T-cell (primary cell): ENCODE measurements around the gene RPL12. TPM values are rescaled to one million over a fixed set of nuclear protein-coding genes. Genes with fewer than 3 reads are reported as not detected.

Experiments
- ATAC-seq, 4 experiments: fragments of 200-7000 bp in 3 of 4; fragments of 150-1000 bp in 1 of 4; cut with Tn5 transposase; replicated peaks in 1 of 4; 1 replicate in 3 of 4; 2 replicates in 1 of 4; pipeline ENCODE4 v1.10.0; 2021; ENCODE audit warnings: moderate library complexity in 3 of 4, mild to moderate bottlenecking in 2 of 4, moderate number of reproducible peaks in 1 of 4
- CTCF ChIA-PET, 2 donors: fragments of 300-600 bp; sonication (Branson Sonifier 250); formaldehyde crosslinking; loops; one replicate each; lab custom pipeline; 2022; ENCODE audit warnings: antibody characterized with exemption in 2 of 2; lab: Charles Lee
- POLR2A ChIA-PET, 2 donors: fragments of 300-600 bp; sonication (Branson Sonifier 250); formaldehyde crosslinking; loops; one replicate each; lab custom pipeline; 2022; ENCODE audit warnings: antibody characterized with exemption in 2 of 2; lab: Charles Lee
- DNase-seq, 35 experiments: peaks; one replicate each; pipeline versions ENCODE4 v3.0.0 to v3.0.0-alpha.2; 2013 to 2023
- H3K27ac ChIP-seq: one replicate; pipeline ENCODE4 v1.5.1; 2013; ENCODE audit warnings: low read length
- H3K27me3 ChIP-seq, 2 experiments: replicated peaks in 1 of 2; 1 replicate in 1 of 2; 2 replicates in 1 of 2; pipeline versions ENCODE4 v1.6.1 to v1.7.0; 2013; ENCODE audit warnings: low read length in 1 of 2, mixed read lengths in 1 of 2; ENCODE audit not compliant: control insufficient read depth in 2 of 2, insufficient read depth in 2 of 2; ENCODE audit errors: extremely low read depth in 1 of 2
- H3K36me3 ChIP-seq, 2 donors: 1 replicate in 1 of 2; 2 replicates in 1 of 2; pipeline versions ENCODE4 v1.6.1 to v1.7.0; 2013; ENCODE audit warnings: low read length in 1 of 2; ENCODE audit not compliant: control insufficient read depth in 2 of 2, insufficient read depth in 1 of 2; ENCODE audit errors: extremely low read depth in 1 of 2
- H3K4me1 ChIP-seq, 2 experiments: 1 replicate in 1 of 2; 2 replicates in 1 of 2; pipeline versions ENCODE4 v1.6.1 to v1.7.0; 2013; ENCODE audit warnings: low read length in 2 of 2, mixed read lengths in 1 of 2; ENCODE audit not compliant: insufficient read depth in 2 of 2, control insufficient read depth in 1 of 2; ENCODE audit errors: extremely low read depth in 1 of 2
- H3K4me3 ChIP-seq, 2 donors: 1 replicate in 1 of 2; 2 replicates in 1 of 2; pipeline versions ENCODE4 v1.5.1 to v1.7.0; 2013; ENCODE audit warnings: mild to moderate bottlenecking in 2 of 2, low read length in 1 of 2, moderate library complexity in 1 of 2; ENCODE audit not compliant: control insufficient read depth in 1 of 2; ENCODE audit errors: extremely low read depth in 1 of 2
- H3K9me3 ChIP-seq: 2 replicates; pipeline ENCODE4 v1.7.0; 2013
- H3K27ac Mint-ChIP-seq, 2 donors: one replicate each; pipeline ENCODE4 v1.8.0; 2020 to 2021; ENCODE audit warnings: mild to moderate bottlenecking in 2 of 2, mixed read lengths in 2 of 2
- H3K27me3 Mint-ChIP-seq, 2 donors: one replicate each; pipeline ENCODE4 v1.8.0; 2021 to 2022; ENCODE audit warnings: mixed read lengths in 2 of 2
- H3K36me3 Mint-ChIP-seq: one replicate; pipeline ENCODE4 v1.8.0; 2021; ENCODE audit warnings: mixed read lengths
- H3K4me1 Mint-ChIP-seq, 3 donors: one replicate each; pipeline ENCODE4 v1.8.0; 2020 to 2022; ENCODE audit warnings: mixed read lengths in 3 of 3, mild to moderate bottlenecking in 1 of 3
- H3K4me3 Mint-ChIP-seq, 3 donors: one replicate each; pipeline ENCODE4 v1.8.0; 2020 to 2022; ENCODE audit warnings: mild to moderate bottlenecking in 3 of 3, mixed read lengths in 3 of 3, moderate library complexity in 3 of 3
- H3K9me3 Mint-ChIP-seq, 3 donors: one replicate each; pipeline ENCODE4 v1.8.0; 2020 to 2022; ENCODE audit warnings: mixed read lengths in 3 of 3
- WGBS: methylation state at CpG from one replicate; pipeline ENCODE4 v1.1.5; 2013; ENCODE audit warnings: missing lambda C conversion rate; ENCODE audit not compliant: insufficient coverage; 5-methylcytosine and 5-hydroxymethylcytosine counted together
- total RNA-seq, 35 experiments: library from RNA in 6 of 35; stranded (reverse) in 6 of 35; fragments of 120-200 nt in 1 of 35; gene quantifications; one replicate each; pipeline versions ENCODE4 v1.2.1 to v1.2.4 and lab custom pipeline; 2013 to 2026

Gene RPL12
- total RNA-seq, 5 donors from 2014 or later (not counting 1 experiment from before 2014, with no cell fraction given): 1,494 to 1,979 (median 1,776) TPM

DNA sequence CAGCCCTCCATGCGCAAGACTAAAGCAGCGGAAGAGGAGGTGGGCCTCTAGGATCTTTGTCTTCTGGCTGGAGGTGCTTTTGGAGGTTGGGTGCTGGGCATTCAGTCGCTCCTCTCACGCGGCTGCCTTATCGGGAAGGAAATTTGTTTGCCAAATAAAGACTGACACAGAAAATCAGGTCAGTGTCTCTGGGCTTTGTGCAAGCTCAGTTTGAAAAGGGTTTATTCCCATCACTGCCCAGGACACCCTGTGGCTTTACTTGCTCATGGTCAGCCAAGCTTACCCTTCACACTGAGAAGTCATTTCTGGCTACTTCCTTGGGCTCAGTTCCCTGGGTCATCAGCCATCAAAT is 43.7 kb downstream of the RPL12 start:
- Mint-ChIP-seq H3K9me3 (no peaks in the 10 kb centered on the region), H3K27me3 (peaks cover 32 to 41% of the 10 kb centered on the region in 2 donors), H3K4me1 (no peaks in the 10 kb centered on the region), H3K36me3 (no peaks in the 10 kb centered on the region), H3K4me3 (no peak overlapping the region), H3K27ac (no peak overlapping the region)
- no peaks in the 10 kb centered on the region for H3K4me1 ChIP-seq
- no peak overlapping the region for H3K27ac ChIP-seq
- peaks cover 2 to 54% of the 10 kb centered on the region in 2 experiments for H3K27me3 ChIP-seq
- ATAC-seq (no peak), DNase-seq (no peak)
- H3K36me3 ChIP-seq: no peaks in the 10 kb centered on the region
- no peak overlapping the region for H3K4me3 ChIP-seq
- H3K9me3 ChIP-seq: no peaks in the 10 kb centered on the region
- CTCF ChIA-PET: interaction anchor here in 1 of 2 donors (0.6 kb wide), 2 partner anchors 8 to 20 kb away, joined by 3 to 4 read pairs; no protein-coding TSS in a partner anchor
- WGBS: 98% methylated on average over 6 of the region's 6 CpGs
- POLR2A ChIA-PET: no interaction called here

DNA sequence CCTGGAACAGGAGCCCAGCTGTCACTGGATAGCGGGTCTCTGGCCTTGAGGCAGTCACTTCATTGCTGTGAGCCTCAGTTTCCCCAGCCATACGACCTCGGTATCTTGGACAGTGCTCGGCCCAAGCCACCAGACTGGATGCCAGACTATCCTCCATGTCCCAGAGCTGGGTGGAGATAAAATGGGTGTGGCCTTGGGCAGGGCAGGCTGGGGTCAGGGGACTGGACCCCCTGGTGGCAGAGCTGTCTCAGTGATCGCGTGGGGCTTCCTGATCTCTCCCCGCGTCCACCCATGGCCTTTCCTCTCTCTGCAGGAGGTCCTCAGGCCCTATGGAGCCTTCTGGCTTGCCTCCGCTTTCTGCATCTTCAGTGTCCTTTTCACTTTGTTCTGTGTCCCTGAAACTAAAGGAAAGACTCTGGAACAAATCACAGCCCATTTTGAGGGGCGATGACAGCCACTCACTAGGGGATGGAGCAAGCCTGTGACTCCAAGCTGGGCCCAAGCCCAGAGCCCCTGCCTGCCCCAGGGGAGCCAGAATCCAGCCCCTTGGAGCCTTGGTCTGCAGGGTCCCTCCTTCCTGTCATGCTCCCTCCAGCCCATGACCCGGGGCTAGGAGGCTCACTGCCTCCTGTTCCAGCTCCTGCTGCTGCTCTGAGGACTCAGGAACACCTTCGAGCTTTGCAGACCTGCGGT is 44.3 kb downstream of the RPL12 start:
- CTCF ChIA-PET: interaction anchor here in 1 of 2 donors (0.6 kb wide), 2 partner anchors 9 to 20 kb away, joined by 3 to 4 read pairs; no protein-coding TSS in a partner anchor
- DNase-seq (no peak), ATAC-seq (no peak)
- Mint-ChIP-seq H3K27ac (no peak overlapping the region), H3K4me1 (no peaks in the 10 kb centered on the region), H3K36me3 (no peaks in the 10 kb centered on the region), H3K9me3 (no peaks in the 10 kb centered on the region), H3K27me3 (peaks cover 31 to 44% of the 10 kb centered on the region in 2 donors), H3K4me3 (no peak overlapping the region)
- H3K36me3 ChIP-seq: no peaks in the 10 kb centered on the region
- peaks cover 2 to 60% of the 10 kb centered on the region in 2 experiments for H3K27me3 ChIP-seq
- no peaks in the 10 kb centered on the region for H3K4me1 ChIP-seq
- H3K27ac ChIP-seq: no peak overlapping the region
- no peaks in the 10 kb centered on the region for H3K9me3 ChIP-seq
- POLR2A ChIA-PET: no interaction called here
- WGBS: 93% methylated on average over 9 of the region's 13 CpGs
- H3K4me3 ChIP-seq: no peak overlapping the region

DNA sequence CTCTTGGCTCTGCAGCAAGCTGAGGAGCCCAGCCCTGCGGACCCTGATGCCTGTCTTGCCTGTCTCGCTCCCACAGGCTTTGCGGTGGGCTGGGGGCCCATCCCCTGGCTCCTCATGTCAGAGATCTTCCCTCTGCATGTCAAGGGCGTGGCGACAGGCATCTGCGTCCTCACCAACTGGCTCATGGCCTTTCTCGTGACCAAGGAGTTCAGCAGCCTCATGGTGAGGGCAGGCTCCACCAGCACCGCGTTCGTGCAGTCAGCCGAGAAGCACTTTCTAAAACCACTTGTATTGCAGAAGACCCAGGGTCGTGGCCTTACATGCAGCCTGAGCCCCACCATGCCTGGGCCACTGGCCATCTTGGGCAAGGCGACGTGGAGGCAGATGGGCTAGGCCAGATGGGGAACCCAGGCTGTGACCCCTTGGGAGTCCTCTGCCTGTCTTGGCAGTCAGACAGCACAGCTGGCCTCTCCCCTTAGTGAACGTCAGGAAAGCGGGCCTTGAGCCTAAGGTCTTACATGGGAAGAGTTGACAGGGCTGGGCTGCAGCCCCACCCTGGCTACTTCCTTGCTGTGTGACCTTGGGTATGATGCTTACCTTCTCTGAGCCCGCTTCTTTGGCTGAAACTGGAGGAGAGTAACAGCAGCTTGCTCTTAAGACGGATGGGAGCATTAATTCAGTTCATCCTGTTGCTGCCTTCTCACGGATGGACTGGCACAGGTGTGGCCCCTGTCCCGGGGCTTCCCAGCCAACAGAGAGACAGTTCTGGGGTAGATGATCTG is 45.7 kb downstream of the RPL12 start:
- Mint-ChIP-seq H3K4me1 (no peaks in the 10 kb centered on the region), H3K9me3 (no peaks in the 10 kb centered on the region), H3K36me3 (no peaks in the 10 kb centered on the region), H3K27ac (no peak overlapping the region), H3K27me3 (peaks cover 33 to 49% of the 10 kb centered on the region in 2 donors), H3K4me3 (no peak overlapping the region)
- DNase-seq (no peak), ATAC-seq (no peak)
- CTCF ChIA-PET: no interaction called here
- Histone ChIP-seq H3K4me3 (no peak overlapping the region), H3K9me3 (no peaks in the 10 kb centered on the region), H3K27me3 (peaks cover 0 to 71% of the 10 kb centered on the region in 2 experiments), H3K36me3 (no peaks in the 10 kb centered on the region), H3K27ac (no peak overlapping the region), H3K4me1 (no peaks in the 10 kb centered on the region)
- POLR2A ChIA-PET: no interaction called here
- 93% methylated on average over 19 of the region's 20 CpGs for WGBS

DNA sequence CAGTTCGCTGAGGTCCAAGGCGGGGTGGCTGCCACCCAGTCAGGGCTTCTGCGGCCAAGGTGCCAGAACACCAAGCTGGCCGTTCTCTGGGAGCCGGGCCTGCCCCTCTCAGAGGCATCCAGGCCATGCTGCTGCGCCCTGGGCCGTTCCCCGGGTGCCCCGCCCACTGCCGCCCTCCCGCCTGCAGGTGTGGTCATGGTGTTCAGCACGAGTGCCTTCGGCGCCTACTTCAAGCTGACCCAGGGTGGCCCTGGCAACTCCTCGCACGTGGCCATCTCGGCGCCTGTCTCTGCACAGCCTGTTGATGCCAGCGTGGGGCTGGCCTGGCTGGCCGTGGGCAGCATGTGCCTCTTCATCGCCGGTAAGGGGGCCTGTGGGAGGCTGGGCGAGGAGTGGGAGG is 46.6 kb downstream of the RPL12 start:
- WGBS: 96% methylated on average over 21 of the region's 23 CpGs
- ChIA-PET CTCF (no interaction called here), POLR2A (no interaction called here)
- H3K4me3 Mint-ChIP-seq: no peak overlapping the region
- Histone ChIP-seq H3K4me1 (no peaks in the 10 kb centered on the region), H3K27me3 (peaks cover 0 to 80% of the 10 kb centered on the region in 2 experiments), H3K4me3 (no peak overlapping the region), H3K27ac (no peak overlapping the region), H3K9me3 (no peaks in the 10 kb centered on the region), H3K36me3 (no peaks in the 10 kb centered on the region)
- H3K36me3 Mint-ChIP-seq: no peaks in the 10 kb centered on the region
- no peaks in the 10 kb centered on the region for H3K4me1 Mint-ChIP-seq
- no peaks in the 10 kb centered on the region for H3K9me3 Mint-ChIP-seq
- DNase-seq: no peak
- H3K27me3 Mint-ChIP-seq: peaks cover 34 to 54% of the 10 kb centered on the region in 2 donors
- ATAC-seq: no peak
- H3K27ac Mint-ChIP-seq: no peak overlapping the region

DNA sequence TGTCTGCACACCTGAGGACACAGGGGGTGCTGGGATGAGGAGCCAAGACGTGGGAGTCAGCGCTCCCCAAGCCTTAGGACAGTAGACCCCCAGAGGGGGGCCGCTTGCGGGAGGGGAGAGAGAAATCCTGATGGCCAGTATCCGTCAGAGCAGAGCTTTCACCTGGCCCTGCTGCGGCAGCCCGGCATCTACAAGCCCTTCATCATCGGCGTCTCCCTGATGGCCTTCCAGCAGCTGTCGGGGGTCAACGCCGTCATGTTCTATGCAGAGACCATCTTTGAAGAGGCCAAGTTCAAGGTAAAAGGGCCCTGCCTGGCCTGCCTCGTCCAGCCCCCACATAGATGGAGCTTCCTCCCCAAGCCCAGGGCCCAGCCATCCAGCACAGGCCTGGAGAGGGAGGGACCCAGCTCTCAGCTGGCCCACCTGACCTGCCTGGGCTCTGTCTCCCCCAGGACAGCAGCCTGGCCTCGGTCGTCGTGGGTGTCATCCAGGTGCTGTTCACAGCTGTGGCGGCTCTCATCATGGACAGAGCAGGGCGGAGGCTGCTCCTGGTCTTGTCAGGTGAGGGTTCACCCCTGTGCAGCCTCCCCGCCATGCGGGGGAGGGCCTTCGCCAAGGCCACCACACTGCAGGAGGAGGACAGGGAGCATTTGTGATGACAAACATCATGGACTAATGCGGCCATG is 47.6 kb downstream of the RPL12 start:
- Histone ChIP-seq H3K4me3 (no peak overlapping the region), H3K27me3 (peaks cover 0 to 89% of the 10 kb centered on the region in 2 experiments), H3K4me1 (peaks cover 0 to 2% of the 10 kb centered on the region in 2 experiments), H3K27ac (no peak overlapping the region), H3K36me3 (no peaks in the 10 kb centered on the region), H3K9me3 (no peaks in the 10 kb centered on the region)
- no peaks in the 10 kb centered on the region for H3K36me3 Mint-ChIP-seq
- peaks cover 0 to under 1% (median 0%) of the 10 kb centered on the region in 3 donors for H3K4me1 Mint-ChIP-seq
- H3K27me3 Mint-ChIP-seq: peaks cover 39 to 62% of the 10 kb centered on the region in 2 donors
- no peak overlapping the region for H3K27ac Mint-ChIP-seq
- no peaks in the 10 kb centered on the region for H3K9me3 Mint-ChIP-seq
- WGBS: 92% methylated on average over 21 of the region's 22 CpGs
- ATAC-seq (no peak), DNase-seq (no peak)
- ChIA-PET POLR2A (interaction anchor here in 1 of 2 donors (0.7 kb wide), 1 partner anchor 47 kb away, joined by 3 read pairs; no protein-coding TSS in a partner anchor), CTCF (no interaction called here)
- no peak overlapping the region for H3K4me3 Mint-ChIP-seq
